Melanocyte of skin (primary cell): ENCODE data around the gene SNX17. TPM values are rescaled to one million over a fixed set of nuclear protein-coding genes. Genes with fewer than 3 reads are reported as not detected.

Source experiments
- total RNA-seq, 2 donors: library from RNA; depleted of rRNA; stranded (reverse); fragments of >200 nt; gene quantifications; 2 replicates each; pipeline ENCODE4 v1.2.3, GENCODE V29; 2012

Gene SNX17
- 100 to 1,000 TPM; 109 to 136 TPM for total RNA-seq

GRCh38 chr2:27370026-27370815 lies at the start of gene SNX17, which contains the start of gene EIF2B4:
Gene SNX17, plus strand, starts transcription at chr2:27370616. Its CDS starts 128 bp downstream, at chr2:27370744.
Gene EIF2B4, minus strand, starts transcription at chr2:27370338. Its CDS starts 24 bp downstream, at chr2:27370314.

GRCh38 chr2:27322766-27323595 lies 47.4 kb upstream of the SNX17 start, which contains the start of gene MPV17:
Gene MPV17, minus strand, starts transcription at chr2:27323097. Its CDS starts 580 bp downstream, at chr2:27322517.

GRCh38 chr2:27356382-27357181 lies 13.8 kb upstream of the SNX17 start, which contains the start of gene GTF3C2:
Gene GTF3C2, minus strand, starts transcription at chr2:27356764. Its CDS starts 13,210 bp downstream, at chr2:27343554.

GRCh38 chr2:27380626-27381545 lies 10.5 kb downstream of the SNX17 start, which contains the start of gene ZNF513:
Gene ZNF513, minus strand, starts transcription at chr2:27380734. Its CDS starts 208 bp downstream, at chr2:27380526.

GRCh38 chr2:27409321-27410073 lies 39.1 kb downstream of the SNX17 start, which contains the start of gene PPM1G:
Gene PPM1G, minus strand, starts transcription at chr2:27409591. Its CDS starts 169 bp downstream, at chr2:27409422.

Other genes starting within 250 kb of the SNX17 start
- under 1 TPM in 1 of 2 donors, not detected in 1; under 0.01 TPM for gene ABHD1, start 246.8 kb upstream of the SNX17 start, total RNA-seq
- 10 to 100 TPM; 56.8 to 75.6 TPM for gene PREB, start 236.0 kb upstream of the SNX17 start, total RNA-seq
- gene PRR30, start 231.2 kb upstream of the SNX17 start, total RNA-seq: not detected
- gene TCF23, start 221.6 kb upstream of the SNX17 start, total RNA-seq: not detected
- gene ATRAID, start 158.6 kb upstream of the SNX17 start, total RNA-seq: 100 to 1,000 TPM; 150 to 212 TPM
- gene SLC5A6, start 158.3 kb upstream of the SNX17 start, total RNA-seq: 10 to 100 TPM; 35.8 to 87.9 TPM
- gene CAD, start 153.2 kb upstream of the SNX17 start, total RNA-seq: 10 to 100 TPM; 23.7 to 41.3 TPM
- gene SLC30A3, start 107.6 kb upstream of the SNX17 start, total RNA-seq: under 1 TPM in 1 of 2 donors, not detected in 1; 0.34 TPM
- not detected for gene DNAJC5G, start 95.2 kb upstream of the SNX17 start, total RNA-seq
- not detected for gene TRIM54, start 88.2 kb upstream of the SNX17 start, total RNA-seq
- 1 to 10 TPM in 1 of 2 donors, under 1 TPM in 1; 0.67 to 2.1 TPM for gene UCN, start 62.2 kb upstream of the SNX17 start, total RNA-seq
- gene MPV17, start 47.5 kb upstream of the SNX17 start, total RNA-seq: 100 to 1,000 TPM in 1 of 2 donors, 10 to 100 TPM in 1; 88.2 to 118 TPM
- gene GTF3C2, start 13.9 kb upstream of the SNX17 start, total RNA-seq: 10 to 100 TPM; 45.1 to 57.6 TPM
- 10 to 100 TPM; 25.5 to 28.6 TPM for gene EIF2B4, start 278 bp upstream of the SNX17 start, total RNA-seq
- gene ZNF513, start 10.1 kb downstream of the SNX17 start, total RNA-seq: 1 to 10 TPM; 6.9 to 9.0 TPM
- 10 to 100 TPM; 48.9 to 98.6 TPM for gene PPM1G, start 39.0 kb downstream of the SNX17 start, total RNA-seq
- gene NRBP1, start 58.0 kb downstream of the SNX17 start, total RNA-seq: 10 to 100 TPM; 89.9 to 95.3 TPM
- gene KRTCAP3, start 71.8 kb downstream of the SNX17 start, total RNA-seq: not detected
- 10 to 100 TPM; 16.0 to 22.4 TPM for gene IFT172, start 119.1 kb downstream of the SNX17 start, total RNA-seq
- gene FNDC4, start 124.6 kb downstream of the SNX17 start, total RNA-seq: 1 to 10 TPM in 1 of 2 donors, under 1 TPM in 1; 0.33 to 2.1 TPM
- gene GCKR, start 126.2 kb downstream of the SNX17 start, total RNA-seq: not detected
- 10 to 100 TPM; 17.6 to 26.0 TPM for gene ZNF512, start 212.4 kb downstream of the SNX17 start, total RNA-seq